Thyroid gland (tissue), 4 donors: Measurements from ENCODE around the gene KAZN. TPM values are rescaled to one million over a fixed set of nuclear protein-coding genes. Genes with fewer than 3 reads are reported as not detected.
"Not testable (repeated sequence)": the region's sequence is repeated elsewhere in the genome, so short reads cannot be mapped to it uniquely, and the experiment has no call there.

Experiments
- DNase-seq, 2 donors: peaks; one replicate each; pipeline ENCODE4 v3.0.0-alpha.2; 2019
- H3K27ac ChIP-seq, 3 donors: fragments of 200-600 bp; sonication (generic); 1 replicate in 2 of 3; 2 replicates in 1 of 3; pipeline ENCODE4 v1.5.1; 2016 to 2019; ENCODE audit warnings: mild to moderate bottlenecking in 1 of 3, moderate library complexity in 1 of 3
- H3K27me3 ChIP-seq: fragments of 200-600 bp; sonication (generic); one replicate; pipeline ENCODE4 v1.5.1; 2019
- H3K36me3 ChIP-seq, 2 donors: fragments of 200-600 bp; sonication (generic); one replicate each; pipeline ENCODE4 v1.5.1; 2016 to 2019
- H3K4me1 ChIP-seq, 2 donors: fragments of 200-600 bp; sonication (generic); one replicate each; pipeline ENCODE4 v1.5.1; 2017 to 2019
- H3K4me3 ChIP-seq, 3 donors: fragments of 200-600 bp; sonication (generic); replicated peaks in 1 of 3; 1 replicate in 2 of 3; 2 replicates in 1 of 3; pipeline ENCODE4 v1.5.1; 2016; ENCODE audit warnings: mild to moderate bottlenecking in 1 of 3
- H3K9me3 ChIP-seq: fragments of 200-600 bp; sonication (generic); one replicate; pipeline ENCODE4 v1.5.1; 2017
- POLR2A ChIP-seq, 2 donors: fragments of 450-650 bp; IDR thresholded peaks; one replicate each; pipeline ENCODE4 v1.6.1; 2017; ENCODE audit warnings: antibody characterized with exemption in 2 of 2, mild to moderate bottlenecking in 2 of 2, moderate library complexity in 1 of 2
- WGBS, 2 donors: methylation state at CpG; one replicate each; pipeline ENCODE4 v1.1.5; 2017; 5-methylcytosine and 5-hydroxymethylcytosine counted together
- intact Hi-C: fragments of 100-400 bp; cut with DNase I; formaldehyde crosslinking; loops from one replicate; pipeline ENCODE4 v1.15.1; 2023
- total RNA-seq, 4 donors: library from RNA; depleted of rRNA; stranded (reverse); fragments of >200 nt; gene quantifications; one replicate each; pipeline ENCODE4 v1.2.3, GENCODE V29; 2016
- TF ChIP-seq, protein P1 (sequence below), 6 experiments: fragments of 200-600 bp in 3 of 6; fragments of 450-650 bp in 3 of 6; sonication (generic) in 3 of 6; IDR thresholded peaks; one replicate each; pipeline ENCODE4 v1.5.1; 2016 to 2019; ENCODE audit warnings: antibody characterized with exemption in 6 of 6, mild to moderate bottlenecking in 2 of 6, inconsistent platforms in 1 of 6, moderate library complexity in 1 of 6

Gene KAZN
- total RNA-seq, 4 donors from 2014 or later: 14.8 to 28.6 (median 18.2) TPM

DNA sequence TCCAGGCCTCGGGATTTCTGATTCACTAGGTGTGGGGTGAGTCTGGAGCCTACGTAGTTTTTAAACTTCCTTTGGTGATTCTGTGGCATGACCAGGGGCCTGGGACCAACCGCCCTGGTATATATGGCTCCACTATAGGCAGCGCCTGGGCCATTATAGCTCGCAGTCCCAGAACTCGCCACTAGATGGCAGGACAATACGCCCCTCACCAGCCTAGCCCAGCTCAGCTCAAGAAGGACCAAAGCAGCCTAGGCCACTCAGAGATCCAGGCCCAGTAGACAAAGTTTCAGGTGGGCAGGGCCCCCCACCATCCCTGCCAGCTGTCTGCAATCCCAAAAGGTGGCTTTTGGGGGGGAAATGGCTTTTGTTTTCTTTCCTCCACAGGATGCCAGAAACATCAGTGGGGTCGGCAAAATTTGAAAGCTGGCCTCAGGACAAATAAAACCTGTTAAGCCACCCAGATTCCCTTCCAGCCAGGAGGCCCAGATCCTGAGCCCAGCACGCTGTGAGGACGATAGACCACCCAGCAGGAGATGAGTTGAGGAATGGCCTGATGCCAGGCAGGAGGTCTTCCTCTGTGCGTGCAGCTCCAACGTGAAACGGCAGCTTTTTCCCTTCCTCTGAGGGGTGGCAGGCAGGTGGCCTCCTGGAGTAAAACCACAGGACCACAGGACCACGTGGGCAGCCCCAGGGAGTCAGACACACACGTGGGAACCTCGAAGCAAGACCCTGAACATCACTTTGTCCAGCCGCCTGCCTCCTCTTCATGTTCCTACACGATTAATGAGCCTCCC is 530.2 kb downstream of the KAZN start:
- Histone ChIP-seq H3K27me3 (no peaks in the 10 kb centered on the region), H3K27ac (no peak overlapping the region), H3K4me1 (no peaks in the 10 kb centered on the region), H3K9me3 (no peaks in the 10 kb centered on the region), H3K36me3 (no peaks in the 10 kb centered on the region), H3K4me3 (no peak overlapping the region)
- peak; percentile 62 to 69 for DNase-seq
- WGBS, 2 donors: 42 to 43% methylated on average over 14 to 18 of the region's 18 CpGs
- intact Hi-C loops: loop anchor here (2.0 to 10.0 kb wide), 2 partner anchors 146 to 176 kb away; no protein-coding TSS in a partner anchor
- TF ChIP-seq, protein P1, sequence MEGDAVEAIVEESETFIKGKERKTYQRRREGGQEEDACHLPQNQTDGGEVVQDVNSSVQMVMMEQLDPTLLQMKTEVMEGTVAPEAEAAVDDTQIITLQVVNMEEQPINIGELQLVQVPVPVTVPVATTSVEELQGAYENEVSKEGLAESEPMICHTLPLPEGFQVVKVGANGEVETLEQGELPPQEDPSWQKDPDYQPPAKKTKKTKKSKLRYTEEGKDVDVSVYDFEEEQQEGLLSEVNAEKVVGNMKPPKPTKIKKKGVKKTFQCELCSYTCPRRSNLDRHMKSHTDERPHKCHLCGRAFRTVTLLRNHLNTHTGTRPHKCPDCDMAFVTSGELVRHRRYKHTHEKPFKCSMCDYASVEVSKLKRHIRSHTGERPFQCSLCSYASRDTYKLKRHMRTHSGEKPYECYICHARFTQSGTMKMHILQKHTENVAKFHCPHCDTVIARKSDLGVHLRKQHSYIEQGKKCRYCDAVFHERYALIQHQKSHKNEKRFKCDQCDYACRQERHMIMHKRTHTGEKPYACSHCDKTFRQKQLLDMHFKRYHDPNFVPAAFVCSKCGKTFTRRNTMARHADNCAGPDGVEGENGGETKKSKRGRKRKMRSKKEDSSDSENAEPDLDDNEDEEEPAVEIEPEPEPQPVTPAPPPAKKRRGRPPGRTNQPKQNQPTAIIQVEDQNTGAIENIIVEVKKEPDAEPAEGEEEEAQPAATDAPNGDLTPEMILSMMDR (IDR thresholded peaks at IDR 0.05): peak; percentile 74 to 93 (median 85)
- TF ChIP-seq POLR2A (IDR thresholded peaks at IDR 0.05): no peak

DNA sequence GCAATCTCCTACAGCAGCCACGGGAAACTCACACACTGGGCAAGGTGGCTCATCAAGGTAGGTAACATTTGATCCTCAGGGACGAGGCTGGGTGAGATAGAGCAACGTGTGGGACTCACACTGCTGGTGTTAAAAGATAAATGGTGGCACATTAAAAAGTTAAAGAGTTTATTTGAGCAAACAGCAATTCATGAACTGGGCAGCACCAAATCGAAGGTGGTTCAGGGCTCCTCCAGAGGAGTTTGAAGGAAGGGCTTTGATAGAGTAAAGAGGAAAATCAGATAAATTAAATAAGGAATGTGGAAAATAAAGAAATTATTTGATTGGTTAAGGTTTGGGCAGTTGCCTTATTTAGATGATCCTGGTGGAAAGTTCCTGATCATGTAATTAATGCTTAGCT is 531.5 kb downstream of the KAZN start:
- intact Hi-C loops: loop anchor here (2.0 to 10.0 kb wide), 2 partner anchors 145 to 175 kb away; no protein-coding TSS in a partner anchor
- H3K36me3 ChIP-seq: no peaks in the 10 kb centered on the region
- TF ChIP-seq, protein P1 (IDR thresholded peaks at IDR 0.05): no peak
- no peak for TF ChIP-seq POLR2A (IDR thresholded peaks at IDR 0.05)

DNA sequence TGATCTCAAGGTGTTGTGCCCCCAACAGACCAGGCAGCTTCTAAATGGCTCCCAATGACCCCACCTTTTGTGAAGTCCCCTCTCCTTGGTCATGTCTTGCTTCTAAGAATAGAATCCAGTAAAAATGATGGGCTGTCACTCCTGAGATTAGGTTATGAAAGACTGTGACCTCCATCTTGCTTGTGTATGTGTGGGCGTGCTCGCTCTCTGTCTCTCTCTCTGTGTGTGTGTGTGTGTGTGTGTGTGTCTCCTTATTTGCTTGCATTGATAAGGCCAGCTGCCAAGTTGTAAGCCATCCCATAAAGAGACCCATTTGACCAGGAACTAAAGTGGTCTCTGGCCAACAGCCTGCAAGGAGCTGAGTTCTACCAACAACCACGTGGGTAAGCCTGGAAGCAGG is 532.1 kb downstream of the KAZN start:
- H3K27ac ChIP-seq: no peak overlapping the region
- H3K4me3 ChIP-seq: no peak overlapping the region
- no peaks in the 10 kb centered on the region for H3K4me1 ChIP-seq
- no peaks in the 10 kb centered on the region for H3K36me3 ChIP-seq
- H3K27me3 ChIP-seq: no peaks in the 10 kb centered on the region
- TF ChIP-seq, protein P1 (IDR thresholded peaks at IDR 0.05): no peak
- no peak for TF ChIP-seq POLR2A (IDR thresholded peaks at IDR 0.05)
- DNase-seq: no peak
- intact Hi-C loops: no loop called here
- 90 to 97% methylated on average over 2 to 3 of the region's 3 CpGs for WGBS, 2 donors
- H3K9me3 ChIP-seq: no peaks in the 10 kb centered on the region

More for the DNA sequence above, 531.5 kb downstream of the KAZN start:
- Histone ChIP-seq H3K4me3 (no peak overlapping the region), H3K9me3 (no peaks in the 10 kb centered on the region), H3K27ac (no peak overlapping the region), H3K4me1 (no peaks in the 10 kb centered on the region), H3K27me3 (no peaks in the 10 kb centered on the region)
- DNase-seq: no peak
- 91 to 94% methylated on average over 4 of the region's 4 CpGs for WGBS, 2 donors

DNA sequence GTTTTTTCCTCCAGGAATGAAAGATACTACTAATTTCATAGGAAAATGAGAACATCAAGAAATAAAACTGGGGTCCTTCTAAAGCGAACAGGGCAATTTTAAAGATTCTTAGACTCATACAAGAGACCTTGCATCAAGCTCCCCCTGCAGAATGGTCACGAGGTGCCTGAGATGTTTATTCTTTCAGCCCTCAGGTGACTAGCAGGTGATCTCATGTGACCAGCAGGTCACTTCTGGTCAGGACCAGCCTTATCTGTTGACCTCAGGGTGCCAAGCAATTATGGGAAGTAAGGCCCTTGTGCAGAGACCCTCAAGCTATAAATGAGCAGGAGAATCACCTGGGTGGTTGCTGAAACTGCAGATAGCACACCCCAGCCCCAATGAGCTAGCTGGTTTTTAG is 534.5 kb downstream of the KAZN start:
- TF ChIP-seq, protein P1 (IDR thresholded peaks at IDR 0.05): no peak
- no peak for TF ChIP-seq POLR2A (IDR thresholded peaks at IDR 0.05)
- Histone ChIP-seq H3K27me3 (no peaks in the 10 kb centered on the region), H3K27ac (no peak overlapping the region), H3K4me3 (no peak overlapping the region), H3K36me3 (no peaks in the 10 kb centered on the region), H3K4me1 (no peaks in the 10 kb centered on the region), H3K9me3 (no peaks in the 10 kb centered on the region)
- no peak for DNase-seq
- intact Hi-C loops: no loop called here
- WGBS, 2 donors: 66 to 84% methylated on average over 2 of the region's 2 CpGs

DNA sequence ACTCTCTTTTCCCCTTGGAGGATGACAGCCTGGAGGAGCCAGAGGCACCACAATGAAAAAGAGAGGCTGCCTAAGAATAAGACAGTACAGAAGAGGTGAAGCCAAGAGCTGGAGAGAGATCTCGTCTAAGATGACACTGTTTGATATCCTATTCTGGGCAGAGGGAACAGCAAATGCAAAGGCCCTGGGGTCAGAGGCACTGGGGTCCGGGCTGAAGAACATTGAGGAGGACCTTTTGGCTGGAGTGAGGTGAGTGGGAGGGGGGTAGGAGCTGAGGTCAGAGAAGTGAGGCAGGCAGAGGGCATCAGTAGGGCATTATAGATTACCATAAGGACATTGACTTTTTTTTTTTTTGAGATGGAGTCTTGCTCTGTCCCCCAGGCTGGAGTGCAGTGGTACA is 535.8 kb downstream of the KAZN start:
- Histone ChIP-seq H3K27ac (no peak overlapping the region), H3K27me3 (no peaks in the 10 kb centered on the region), H3K36me3 (no peaks in the 10 kb centered on the region), H3K4me1 (no peaks in the 10 kb centered on the region), H3K9me3 (no peaks in the 10 kb centered on the region), H3K4me3 (no peak overlapping the region)
- no peak for DNase-seq
- no peak for TF ChIP-seq POLR2A (IDR thresholded peaks at IDR 0.05)
- TF ChIP-seq, protein P1 (IDR thresholded peaks at IDR 0.05): no peak
- 80 to 83% methylated on average over 2 of the region's 2 CpGs for WGBS, 2 donors
- intact Hi-C loops: no loop called here

DNA sequence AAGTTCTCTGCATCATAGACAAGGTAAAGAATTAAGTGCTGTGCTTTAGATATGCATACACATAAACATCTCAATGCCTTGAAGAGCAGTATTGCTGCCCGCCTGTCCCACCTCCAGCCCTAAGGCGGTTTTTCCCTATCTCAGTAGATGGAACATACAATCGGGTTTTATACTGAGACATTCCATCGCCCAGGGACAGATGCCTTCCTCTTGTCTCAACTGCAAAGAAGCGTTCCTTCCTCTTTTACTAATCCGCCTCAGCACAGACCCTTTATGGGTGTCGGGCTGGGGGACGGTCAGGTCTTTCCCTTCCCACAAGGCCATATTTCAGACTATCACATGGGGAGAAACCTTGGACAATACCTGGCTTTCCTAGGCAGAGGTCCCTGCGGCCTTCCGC is 537.1 kb downstream of the KAZN start:
- H3K4me1 ChIP-seq, intact Hi-C loops, H3K4me3 ChIP-seq, H3K36me3 ChIP-seq, H3K27ac ChIP-seq, H3K27me3 ChIP-seq, H3K9me3 ChIP-seq, DNase-seq: not testable (repeated sequence)
- WGBS, 2 donors: 77 to 86% methylated on average over 10 of the region's 10 CpGs
